Measurements from ENCODE around the gene MASP1. TPM values are rescaled to one million over a fixed set of nuclear protein-coding genes. Genes with fewer than 3 reads are reported as not detected.

The MASP1 gene
- total RNA-seq, 1 experiment from 2014 or later = 1.0 TPM

GRCh38 chr3:187215460-187215859 lies 76.1 kb downstream of the MASP1 start:
- Mint-ChIP-seq H3K4me1 (peaks cover 14 to 19% of the 10 kb centered on the region in 2 experiments), H3K27me3 (ENCODE audit: low read depth) (peaks cover 4% of the 10 kb centered on the region; the same call in 1 of the 2 replicates), H3K9me3 (no peaks in the 10 kb centered on the region; a peak in 1 of 5 replicates), H3K36me3 (ENCODE audit: insufficient read depth in 1 of 3, low read depth in 3 of 3) (no peaks in the 10 kb centered on the region; a peak in 1 of 7 replicates), H3K27ac (no peak overlapping the region), H3K4me3 (no peak overlapping the region)
- H2BK15ac ChIP-seq (ENCODE audit: low read depth, low read length) = no peak overlapping the region
- no peak overlapping the region for H2BK12ac ChIP-seq (ENCODE audit: insufficient read length, low read depth, low read length)
- no peak overlapping the region for H3K27ac ChIP-seq (ENCODE audit: insufficient read length, low read depth, low read length)
- H2BK20ac ChIP-seq (ENCODE audit: low read depth, low read length, poor library complexity, severe bottlenecking) = no peak overlapping the region
- no peak overlapping the region for H3K4me2 ChIP-seq (ENCODE audit: insufficient read depth, insufficient read length, low read length)
- no peaks in the 10 kb centered on the region for H4K20me1 ChIP-seq (ENCODE audit: control insufficient read depth, insufficient read depth, insufficient read length)
- no peak overlapping the region for H2AFZ ChIP-seq (ENCODE audit: low read length)
- peaks cover 3% of the 10 kb centered on the region; the same call in 1 of the 2 replicates for H3K4me1 ChIP-seq (ENCODE audit: insufficient read depth, low read length)
- H3K18ac ChIP-seq (ENCODE audit: insufficient read length, low read depth, low read length) = no peak overlapping the region
- H3K27me3 ChIP-seq (ENCODE audit: insufficient read depth, low read length) = no peaks in the 10 kb centered on the region
- no peaks in the 10 kb centered on the region for H3K23me2 ChIP-seq (ENCODE audit: insufficient read length, low read depth, low read length, poor library complexity, severe bottlenecking)
- H3K14ac ChIP-seq (ENCODE audit: insufficient read depth, low read length) = no peak overlapping the region
- no peak overlapping the region for H4K91ac ChIP-seq (ENCODE audit: insufficient read length, low read depth, low read length)
- no peak overlapping the region for H3K23ac ChIP-seq (ENCODE audit: insufficient read length, low read depth, low read length)
- H2BK120ac ChIP-seq (ENCODE audit: low read depth, low read length, poor library complexity, severe bottlenecking) = no peak overlapping the region
- no peak overlapping the region for H3K9ac ChIP-seq (ENCODE audit: extremely low read depth, insufficient read length, low read length)
- H3K9me3 ChIP-seq (ENCODE audit: control insufficient read depth, low read depth, low read length) = no peaks in the 10 kb centered on the region
- H3K56ac ChIP-seq (ENCODE audit: insufficient read length, low read depth, low read length) = no peak overlapping the region
- H2AK5ac ChIP-seq (ENCODE audit: insufficient read length, low read length) = no peak overlapping the region
- H3K79me2 ChIP-seq (ENCODE audit: insufficient read depth, low read length) = no peaks in the 10 kb centered on the region
- no peak overlapping the region for H4K8ac ChIP-seq (replicated peaks; ENCODE audit: insufficient read length, low read depth, low read length)
- no peaks in the 10 kb centered on the region for H3K79me1 ChIP-seq (ENCODE audit: insufficient read depth, low read depth, low read length, poor library complexity, severe bottlenecking)
- H4K5ac ChIP-seq (ENCODE audit: insufficient read length, low read depth, low read length) = no peak overlapping the region
- no CpG with 5 or more reads among the region's 5 CpGs for WGBS (ENCODE audit: extremely low coverage, insufficient read length, low lambda C conversion rate)
- H3K4ac ChIP-seq (ENCODE audit: low read depth, low read length) = no peak overlapping the region
- DNase-seq = no peak
- TF ChIP-seq CTCF (conservative IDR thresholded peaks at IDR 0.05) = no peak
- no peak overlapping the region for H2BK5ac ChIP-seq (ENCODE audit: insufficient read length, low read length)
- H3T11ph ChIP-seq (ENCODE audit: low read length) = no peak overlapping the region

Data from H9 (cell line).